Medulla oblongata (tissue), 1 donor: Measurements from ENCODE around the gene RMC1.
"Not testable (repeated sequence)": the region's sequence is repeated elsewhere in the genome, so short reads cannot be mapped to it uniquely, and the experiment has no call there.

Experiments
- DNase-seq: peaks from one replicate; pipeline ENCODE4 v3.0.0-alpha.2; 2015; ENCODE audit errors: extremely low spot score

Gene RMC1

DNA sequence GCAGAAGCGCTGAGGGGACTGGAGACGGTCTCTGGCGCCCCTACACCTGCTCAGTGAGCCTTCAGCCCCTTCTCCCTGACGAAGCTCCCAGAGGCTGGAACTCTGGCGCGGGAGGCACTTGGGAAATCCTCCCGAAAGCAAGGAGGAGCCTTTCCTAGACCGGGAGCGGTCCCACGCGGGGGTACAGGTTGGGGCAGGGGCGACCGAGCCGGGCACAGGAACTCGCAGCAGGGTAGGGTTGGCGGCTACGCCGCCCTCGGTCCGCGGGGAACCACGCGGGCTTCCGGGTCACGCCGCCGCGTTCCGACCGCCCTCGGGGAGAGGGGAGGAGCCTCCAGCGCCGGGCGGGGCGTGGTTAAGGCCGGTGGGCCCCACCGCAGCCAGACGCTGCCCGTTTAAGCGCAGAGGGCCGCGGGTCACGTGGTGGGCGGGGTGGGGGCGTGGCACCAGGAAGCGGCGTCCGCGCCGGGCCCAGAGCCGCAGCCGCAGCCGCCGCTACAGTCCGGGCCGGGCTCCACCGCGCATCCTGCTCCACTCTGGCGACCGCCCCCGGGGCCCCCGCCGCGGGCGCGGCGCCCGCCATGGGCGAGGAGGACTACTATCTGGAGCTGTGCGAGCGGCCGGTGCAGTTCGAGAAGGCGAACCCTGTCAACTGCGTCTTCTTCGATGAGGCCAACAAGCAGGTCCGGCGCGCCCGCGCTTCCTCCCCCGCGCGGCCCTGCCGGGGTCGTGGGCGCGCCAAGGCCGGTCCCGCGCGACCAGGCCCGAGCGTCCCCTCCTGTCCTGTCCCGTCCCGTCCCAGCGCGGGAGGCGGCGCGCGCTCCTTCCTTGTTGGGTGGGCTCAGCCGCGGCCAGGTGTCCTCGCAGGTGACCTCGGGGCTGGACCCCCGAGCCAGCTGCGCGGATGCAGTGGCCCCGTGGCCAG lies at the start of gene RMC1:
Gene RMC1, plus strand, starts transcription at position 474 of the 925 bp plus-strand sequence. Its CDS starts 108 bp downstream, at position 582.
- peak; percentile 94 for DNase-seq

DNA sequence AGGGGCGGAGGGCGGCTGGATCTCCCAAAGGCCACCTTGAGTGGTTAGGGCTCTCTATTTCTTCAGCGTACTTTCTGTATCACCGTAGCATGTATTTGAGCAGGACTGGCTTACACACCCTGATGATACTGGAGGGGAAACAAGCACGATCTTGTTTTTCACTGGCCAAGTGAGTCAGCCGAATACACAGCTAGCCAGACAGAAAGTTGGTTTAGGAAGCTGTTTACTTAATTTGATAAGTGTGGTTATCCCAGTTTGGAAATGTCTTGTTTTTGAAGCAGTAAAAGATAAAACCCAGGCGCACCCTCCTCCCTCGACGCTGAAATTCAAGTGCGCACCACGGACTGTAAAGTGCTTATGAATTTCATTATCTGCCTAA lies 49.6 kb upstream of the RMC1 start:
- peak; percentile 14 for DNase-seq

DNA sequence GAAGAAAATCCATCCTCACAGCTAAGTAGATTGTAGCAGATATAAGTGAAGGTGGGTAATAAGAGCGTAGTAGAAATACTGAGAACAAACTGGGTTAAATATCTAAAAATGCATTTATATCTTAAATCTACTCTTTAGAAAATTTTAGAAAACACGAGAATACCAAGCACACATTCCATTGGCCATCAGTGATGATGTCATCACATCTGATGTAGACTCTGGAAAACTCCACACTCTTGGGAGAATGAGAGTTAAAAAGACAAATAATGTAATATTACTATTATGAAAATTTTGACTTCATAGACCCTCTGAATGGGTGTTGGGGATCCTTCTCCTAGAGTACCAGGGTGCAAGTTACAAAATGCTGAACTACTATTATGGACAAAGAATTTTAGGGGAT lies 46.5 kb upstream of the RMC1 start:
- no peak for DNase-seq

DNA sequence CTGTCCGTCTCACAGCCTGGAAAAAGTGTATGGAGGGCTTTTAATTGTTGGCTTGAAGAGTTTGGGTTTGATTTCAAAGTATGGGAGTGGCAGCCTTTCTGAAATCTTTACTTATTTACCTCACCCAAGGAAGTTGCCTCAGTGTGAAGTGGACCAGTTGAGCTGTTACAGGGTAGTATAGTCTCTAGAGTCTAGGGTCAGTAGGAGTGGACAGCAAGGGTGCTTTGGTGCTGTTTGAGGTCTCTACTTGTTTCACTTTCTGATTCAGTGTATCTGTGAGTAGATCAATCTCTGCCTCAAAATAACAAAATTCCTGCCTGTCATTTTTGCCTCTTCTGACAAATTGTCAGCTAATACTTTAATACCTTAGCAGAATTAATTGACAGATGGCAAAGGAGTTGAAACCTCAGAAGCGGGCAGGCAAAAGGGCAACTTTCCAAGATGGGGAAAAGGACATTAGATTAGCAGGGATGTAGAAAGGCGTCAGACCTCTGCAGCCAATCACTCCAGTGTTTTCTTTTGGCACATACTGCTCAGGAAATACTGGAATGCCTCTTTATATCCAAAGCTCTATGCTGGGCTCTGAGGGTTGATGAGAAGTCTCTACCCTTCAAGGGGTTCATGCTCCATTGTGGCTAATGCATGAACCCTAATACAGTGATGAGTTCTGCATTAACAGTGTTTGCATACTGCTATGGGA lies 44.3 kb upstream of the RMC1 start:
- no peak for DNase-seq

DNA sequence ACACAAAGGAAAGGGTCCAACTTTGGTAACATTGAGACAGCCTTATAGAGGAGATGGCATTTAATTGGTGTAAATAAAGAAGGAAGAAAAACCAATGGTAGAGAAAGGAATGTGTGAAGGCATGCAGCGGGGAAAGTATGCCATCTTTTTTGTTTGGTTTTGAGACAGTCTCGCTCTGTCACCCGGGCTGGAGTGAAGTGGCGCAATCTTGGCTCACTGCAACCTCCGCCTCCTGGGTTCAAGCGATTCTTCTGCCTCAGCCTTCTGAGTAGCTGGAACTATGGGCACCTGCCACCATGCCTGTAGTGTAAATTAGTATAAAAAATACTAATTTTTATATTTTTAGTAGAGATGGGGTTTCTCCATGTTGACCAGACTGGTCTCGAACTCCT lies 43.8 kb upstream of the RMC1 start:
- no peak for DNase-seq

DNA sequence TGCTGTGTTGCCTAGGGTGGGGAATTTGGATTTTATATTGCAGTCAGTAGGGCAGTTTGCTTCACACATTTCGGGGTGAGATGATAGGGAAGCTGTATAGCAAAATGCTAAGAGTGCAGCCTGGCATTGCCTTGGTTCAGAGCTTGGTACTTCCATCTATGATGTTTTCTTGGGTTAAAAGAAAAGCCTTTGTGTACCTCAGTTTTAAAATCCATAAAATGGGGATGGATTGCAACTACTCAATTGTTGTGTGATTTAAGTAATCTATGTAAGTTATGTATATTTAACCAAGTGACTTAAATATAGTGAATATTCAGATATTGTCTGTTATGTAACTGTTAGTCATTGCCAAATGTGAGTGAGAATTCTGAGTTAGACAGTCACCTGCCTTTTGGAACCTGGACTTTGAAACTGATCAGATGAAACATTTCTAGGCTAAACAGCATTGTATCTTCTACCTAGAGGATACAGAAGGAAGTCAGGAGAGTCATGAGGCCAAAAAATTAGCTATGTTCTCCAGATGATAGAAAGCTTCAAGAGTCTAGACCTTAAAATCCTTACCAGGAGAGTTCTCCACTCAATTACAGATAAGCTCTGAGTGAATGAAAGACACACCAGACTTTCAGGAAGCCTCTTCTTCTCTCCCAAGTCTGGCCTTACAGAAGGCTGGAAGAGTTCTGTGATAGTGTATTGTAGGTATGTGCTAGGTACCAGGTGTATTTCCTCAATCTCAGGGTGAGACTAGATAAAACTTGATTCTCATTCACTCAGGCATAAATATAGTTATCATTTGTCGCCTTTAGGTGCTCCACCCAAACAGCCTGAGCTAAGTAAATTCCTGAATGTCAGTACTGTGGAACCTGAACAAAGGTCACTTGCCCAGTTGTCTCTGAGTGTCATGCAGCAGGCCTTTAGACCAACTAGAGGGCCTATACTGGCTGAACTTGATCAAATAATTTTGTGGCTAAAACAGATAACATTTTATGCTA lies 42.7 kb upstream of the RMC1 start:
- no peak for DNase-seq

DNA sequence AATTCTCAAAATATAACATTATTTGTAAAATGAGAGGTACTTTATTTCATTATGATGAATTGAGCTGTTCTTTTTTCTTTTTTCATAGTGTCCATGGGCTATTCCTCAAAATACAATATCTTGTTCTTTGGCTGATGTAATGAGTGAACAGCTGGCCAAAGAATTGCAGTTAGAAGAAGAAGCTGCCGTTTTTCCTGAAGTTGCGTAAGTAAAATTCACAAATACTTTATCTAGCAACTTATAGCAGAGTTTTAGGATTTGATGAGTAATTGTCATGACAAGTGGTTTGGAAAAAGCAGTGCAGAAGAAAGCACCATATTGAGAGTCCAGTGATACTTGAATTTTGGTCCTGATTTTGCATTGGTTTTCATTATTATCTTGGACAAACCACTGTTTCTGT lies 40.4 kb upstream of the RMC1 start:
- no peak for DNase-seq

DNA sequence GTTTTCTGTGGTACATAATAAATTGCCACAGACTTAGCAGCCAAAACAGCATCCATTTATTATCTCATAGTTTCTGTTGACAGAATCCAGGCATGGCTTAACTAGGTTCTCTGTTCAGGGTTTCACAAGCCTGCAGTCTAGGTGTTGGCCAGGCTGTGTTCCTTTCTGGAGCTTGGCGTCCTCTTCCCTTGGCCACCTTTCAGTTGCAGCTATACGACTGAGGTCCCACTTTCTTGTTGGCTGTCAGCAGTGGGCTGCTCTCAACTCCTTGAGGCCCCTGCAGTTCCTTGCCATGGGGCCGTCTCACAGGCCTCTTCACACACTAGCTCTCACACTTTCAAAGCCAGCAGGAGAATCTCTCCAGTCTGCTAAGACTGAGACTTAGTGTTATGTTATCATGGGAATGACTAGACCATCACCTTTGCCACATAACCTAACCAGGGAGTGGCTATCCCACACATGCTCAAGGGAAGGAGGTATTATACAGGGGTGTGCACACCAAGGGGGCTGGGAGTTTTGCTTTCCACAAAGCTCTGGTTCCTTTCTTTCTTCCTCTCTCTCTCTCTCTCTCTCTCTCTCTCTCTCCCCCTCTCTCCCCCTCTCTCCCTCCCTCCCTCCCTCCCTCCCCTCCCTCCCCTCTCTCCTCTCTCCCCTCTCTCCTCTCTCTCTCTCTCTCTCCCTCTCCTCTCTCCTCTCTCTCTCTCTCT lies 34.4 kb upstream of the RMC1 start:
- DNase-seq = peak; percentile 79

DNA sequence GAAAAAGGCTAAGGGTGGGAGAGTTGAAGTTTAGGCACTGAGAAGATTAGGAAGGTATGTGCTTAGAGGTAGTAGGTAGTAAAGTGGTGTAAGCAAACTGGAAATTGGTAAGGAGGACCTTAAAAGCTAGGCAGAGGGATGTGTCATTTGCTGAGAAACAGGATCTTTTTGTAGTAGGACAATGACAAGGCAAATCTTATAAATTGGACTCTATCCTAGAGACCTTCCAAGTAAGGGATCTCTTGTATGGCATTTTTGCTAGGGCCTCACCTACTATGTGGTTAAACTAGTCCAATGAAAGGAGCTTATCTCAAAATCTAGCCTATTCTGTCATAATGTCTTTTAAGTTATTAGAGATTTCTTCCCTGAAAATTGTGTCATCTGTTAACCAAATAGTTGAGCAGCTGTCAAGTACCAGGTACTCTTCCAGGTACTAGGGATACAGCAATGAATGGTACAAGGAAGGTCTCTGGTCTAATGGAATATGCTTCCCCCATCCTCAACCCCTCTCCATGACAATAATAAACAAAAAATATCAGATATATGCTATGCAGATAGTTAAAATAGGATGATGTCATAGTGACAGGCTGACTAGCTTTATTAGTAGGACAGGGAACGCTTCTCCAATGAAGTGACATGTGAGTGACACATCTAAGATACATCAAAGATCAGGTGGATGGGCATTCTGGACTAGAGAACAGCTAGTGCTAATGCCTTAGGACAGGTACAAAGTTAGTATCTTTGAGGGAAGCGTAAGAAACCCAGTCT lies 32.5 kb upstream of the RMC1 start:
- DNase-seq = no peak

DNA sequence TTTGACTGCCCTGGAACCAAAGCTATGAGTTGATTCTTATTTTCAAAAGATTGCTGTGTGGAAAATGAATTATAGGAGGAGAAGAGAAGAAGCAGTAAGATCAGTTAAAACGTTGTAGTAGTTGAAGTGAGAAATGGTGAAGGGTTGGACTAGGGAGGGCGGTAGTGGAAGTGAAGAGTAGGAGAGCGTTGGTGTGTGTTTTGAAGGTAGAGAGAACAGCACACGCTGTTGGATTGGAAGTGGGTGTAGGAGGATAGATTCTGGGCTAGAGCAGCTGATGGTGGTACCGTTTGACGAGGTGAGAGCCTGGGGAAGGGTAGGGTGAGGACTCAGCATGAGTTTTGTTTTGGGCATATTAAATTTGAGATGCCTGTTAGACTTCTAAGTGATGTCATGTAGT lies 31.8 kb upstream of the RMC1 start:
- no peak for DNase-seq

DNA sequence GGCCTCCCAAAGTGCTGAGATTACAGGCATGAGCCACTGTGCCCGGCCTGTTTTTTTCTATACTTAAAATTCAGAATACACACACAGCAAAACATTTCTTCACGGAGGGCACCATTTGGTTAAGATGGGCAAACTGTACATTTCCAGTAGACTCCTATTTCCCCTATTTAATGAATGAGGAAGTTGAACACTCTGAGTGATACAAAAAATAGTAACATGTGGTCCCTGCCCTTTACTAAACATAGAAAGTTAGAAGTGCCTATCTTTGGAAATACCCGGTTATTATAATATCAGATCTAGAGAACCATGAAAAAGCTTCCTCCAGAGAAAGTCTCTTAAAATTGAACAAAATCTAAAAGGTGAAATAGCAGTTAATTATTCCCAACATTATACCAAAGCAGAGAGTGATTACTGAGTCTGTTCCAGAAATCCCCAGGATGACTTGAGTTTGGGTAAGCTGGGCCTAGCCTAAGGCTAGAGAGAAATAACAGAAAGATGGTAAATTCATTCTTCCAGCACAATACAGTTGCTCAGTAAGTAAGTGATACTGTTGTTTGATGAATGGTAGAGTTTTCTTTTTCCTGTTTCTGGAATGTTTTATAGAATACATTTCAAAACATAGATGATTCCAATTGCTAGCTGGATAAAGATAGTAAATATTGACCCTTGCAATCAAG lies 23.3 kb upstream of the RMC1 start:
- DNase-seq = peak; percentile 31

DNA sequence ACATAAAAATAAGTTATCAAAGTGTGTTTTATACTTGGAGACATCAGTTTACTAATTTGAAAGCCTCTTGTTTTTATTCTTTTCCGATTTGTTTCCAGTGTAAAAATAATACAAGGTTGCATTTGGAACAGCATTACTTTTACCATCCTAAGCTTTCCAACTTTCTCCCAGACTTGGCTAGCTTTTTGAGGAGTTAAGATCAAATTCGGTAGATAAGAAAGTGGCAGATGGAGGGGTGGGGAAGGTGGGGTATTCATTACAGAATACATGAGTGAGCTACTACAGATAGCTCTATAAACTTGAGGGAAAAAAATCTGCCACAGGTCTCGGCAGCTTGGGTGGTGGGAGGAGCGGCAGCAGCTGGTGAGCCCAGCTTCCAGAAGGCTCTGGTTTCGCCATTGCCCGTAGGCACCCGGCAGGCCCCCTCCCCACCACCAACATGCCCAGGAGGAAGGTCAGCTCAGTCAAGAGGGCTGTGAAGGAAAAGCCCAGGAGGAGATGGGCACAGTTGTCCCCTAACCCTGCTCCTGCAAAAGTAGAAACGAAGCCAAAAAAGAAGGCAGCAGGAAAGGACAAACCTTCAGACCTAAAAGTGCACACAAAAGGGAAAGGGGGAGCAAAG lies 18.6 kb upstream of the RMC1 start:
- DNase-seq = no peak

DNA sequence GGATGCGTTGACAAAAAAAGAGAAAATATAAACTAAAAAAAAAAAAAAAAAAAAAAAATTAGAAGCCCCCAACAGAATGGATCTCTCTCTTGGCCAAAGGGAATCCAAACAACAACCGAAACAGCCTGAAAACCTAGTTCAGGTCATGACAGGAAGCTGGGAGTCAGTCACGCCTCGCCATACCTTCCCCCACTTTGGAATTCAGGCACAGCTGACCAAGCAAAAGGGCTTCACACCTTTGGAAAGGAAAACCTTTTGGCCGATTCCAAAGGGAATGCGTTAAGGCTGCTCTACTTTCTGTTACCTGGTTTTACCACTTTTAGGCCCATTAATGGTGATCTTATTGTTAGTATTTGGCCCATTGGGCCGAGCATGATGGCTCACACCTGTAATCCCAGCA lies 17.9 kb upstream of the RMC1 start:
- no peak for DNase-seq

DNA sequence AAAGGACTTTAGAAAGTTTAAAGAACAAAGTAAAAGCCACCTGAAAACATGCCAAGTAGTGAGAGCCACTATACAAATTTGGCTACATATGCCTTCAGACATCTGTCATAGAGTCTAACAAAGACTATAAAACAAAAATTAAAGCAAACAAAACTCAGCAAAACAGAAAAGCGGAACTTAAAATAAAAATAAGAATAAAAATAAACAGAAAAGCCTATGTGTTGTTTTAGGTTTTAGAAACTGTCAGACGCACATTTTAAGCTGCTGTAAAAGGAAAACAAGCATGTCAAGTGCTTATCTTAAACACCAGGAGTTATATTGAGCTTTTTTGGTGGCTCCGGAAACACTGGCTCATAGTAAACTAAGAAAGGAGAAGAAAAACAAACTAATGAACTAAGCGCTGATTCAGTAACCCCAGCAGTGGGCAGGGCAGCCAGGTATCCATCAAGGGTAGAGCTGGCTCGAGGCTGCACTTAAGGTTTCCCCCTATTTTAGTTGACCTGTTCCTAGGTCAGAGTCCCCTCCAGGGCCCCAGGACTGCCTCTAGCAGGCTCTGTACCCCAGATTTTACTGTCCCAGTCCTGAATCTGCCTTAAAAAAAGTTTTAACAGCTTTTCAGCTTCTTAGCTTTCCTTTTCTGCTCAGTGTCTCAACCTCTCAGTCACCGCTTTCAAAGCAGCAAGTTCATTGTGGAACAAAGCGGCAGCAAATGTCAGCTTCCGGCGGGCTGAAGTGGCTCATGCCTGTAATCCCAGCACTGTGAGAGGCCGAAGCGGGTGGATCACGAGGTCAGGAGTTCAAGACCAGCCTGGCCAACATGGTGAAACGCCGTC lies 15.4 kb upstream of the RMC1 start:
- peak; percentile 33 for DNase-seq

DNA sequence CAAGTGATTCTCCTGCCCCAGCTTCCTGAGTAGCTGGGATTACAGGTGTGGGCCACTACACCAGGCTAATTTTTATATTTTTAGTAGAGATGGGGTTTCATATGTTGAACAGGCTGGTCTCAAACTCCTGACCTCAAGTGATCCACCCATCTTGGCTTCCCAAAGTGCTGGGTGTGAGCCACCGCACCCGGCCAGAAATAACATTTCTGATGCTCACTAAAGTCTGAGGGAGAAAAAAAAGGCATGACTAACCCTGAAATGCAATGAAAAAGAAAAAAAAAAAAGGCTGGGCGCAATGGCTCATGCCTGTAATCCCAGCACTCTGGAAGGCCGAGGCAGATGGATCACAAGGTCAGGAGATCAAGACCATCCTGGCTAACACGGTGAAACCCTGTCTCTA lies 13.7 kb upstream of the RMC1 start:
- DNase-seq = not testable (repeated sequence)

DNA sequence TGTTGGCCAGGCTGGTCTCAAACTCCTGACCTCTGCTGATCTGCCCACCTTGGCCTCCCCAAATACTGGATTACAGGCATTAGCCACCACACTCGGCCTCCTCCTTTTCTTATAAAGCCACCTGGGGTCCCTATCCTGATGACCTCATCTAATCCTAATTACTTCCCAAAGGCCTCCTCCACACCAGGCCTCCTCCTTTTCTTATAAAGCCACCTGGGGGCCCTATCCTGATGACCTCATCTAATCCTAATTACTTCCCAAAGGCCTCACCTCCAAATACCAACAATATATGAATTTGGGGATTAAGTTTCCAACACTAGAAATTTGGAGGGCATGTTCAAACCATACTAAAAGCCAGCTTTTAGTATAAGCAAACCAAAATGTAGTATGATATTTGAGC lies 9.7 kb upstream of the RMC1 start:
- no peak for DNase-seq

DNA sequence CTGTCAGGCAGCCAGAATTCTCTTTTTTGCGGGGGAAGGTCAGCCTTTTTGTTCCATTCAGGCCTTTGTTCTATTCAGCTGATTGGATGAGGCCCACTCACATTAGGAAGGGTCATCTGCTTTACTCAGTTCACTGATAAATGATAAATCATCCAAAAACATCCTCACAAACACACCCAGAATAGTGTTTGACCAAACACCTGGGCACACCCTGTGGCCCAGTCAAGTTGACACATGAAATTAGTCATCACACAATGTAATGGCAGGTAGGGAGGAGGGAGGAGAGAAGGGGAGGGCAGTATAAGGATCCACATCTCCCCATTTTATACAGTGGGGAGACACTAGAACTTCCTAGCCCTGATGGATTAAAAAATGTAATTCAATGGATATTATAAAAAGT lies 8.3 kb upstream of the RMC1 start:
- DNase-seq = no peak

DNA sequence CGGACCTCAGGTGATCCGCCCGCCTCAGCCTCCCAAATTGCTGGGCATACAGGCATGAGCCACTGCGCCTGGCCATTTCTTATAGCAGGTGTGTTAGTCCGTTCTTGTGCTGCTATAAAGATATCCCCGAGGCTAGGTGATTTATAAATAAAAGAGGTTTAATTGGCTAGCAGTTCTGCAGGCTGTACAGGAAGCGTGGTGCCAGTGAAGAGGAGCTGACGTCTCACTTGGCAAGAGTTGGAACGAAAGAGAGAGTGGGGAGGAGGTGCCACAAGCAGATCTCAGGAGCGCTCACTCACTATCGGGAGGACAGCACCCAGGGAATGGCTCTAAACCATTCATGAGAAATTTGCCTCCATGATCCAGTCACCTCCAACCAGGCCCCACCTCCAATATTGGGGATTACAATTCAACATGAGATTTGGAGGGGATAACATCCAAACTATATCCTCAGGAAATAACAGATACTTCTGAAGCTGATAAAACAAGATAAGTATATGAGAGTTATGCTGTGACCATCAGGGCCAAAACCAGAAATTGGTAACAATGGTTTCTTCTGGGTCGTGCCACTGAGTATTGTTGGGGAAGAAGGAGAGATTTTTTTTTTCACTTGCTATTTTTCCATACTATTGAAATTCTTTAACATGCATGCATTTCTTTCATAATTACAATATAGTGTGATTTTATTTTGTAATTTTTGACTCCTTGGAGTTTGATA lies 7.4 kb upstream of the RMC1 start:
- no peak for DNase-seq
